Stimulated activated CD8-positive, alpha-beta memory T cell treated with anti-CD3 and anti-CD28 coated beads, Interleukin-15, amount 100 ng/mL, for 4 hours (primary cell): ENCODE results near the gene PLPP6.
"Not testable (repeated sequence)": the region's sequence is repeated elsewhere in the genome, so short reads cannot be mapped to it uniquely, and the experiment has no call there.

Experiments used
- DNase-seq, 2 donors: peaks; one replicate each; pipeline ENCODE4 v3.0.0-alpha.2; 2020; ENCODE audit warnings: low read depth in 2 of 2

PLPP6 gene

DNA sequence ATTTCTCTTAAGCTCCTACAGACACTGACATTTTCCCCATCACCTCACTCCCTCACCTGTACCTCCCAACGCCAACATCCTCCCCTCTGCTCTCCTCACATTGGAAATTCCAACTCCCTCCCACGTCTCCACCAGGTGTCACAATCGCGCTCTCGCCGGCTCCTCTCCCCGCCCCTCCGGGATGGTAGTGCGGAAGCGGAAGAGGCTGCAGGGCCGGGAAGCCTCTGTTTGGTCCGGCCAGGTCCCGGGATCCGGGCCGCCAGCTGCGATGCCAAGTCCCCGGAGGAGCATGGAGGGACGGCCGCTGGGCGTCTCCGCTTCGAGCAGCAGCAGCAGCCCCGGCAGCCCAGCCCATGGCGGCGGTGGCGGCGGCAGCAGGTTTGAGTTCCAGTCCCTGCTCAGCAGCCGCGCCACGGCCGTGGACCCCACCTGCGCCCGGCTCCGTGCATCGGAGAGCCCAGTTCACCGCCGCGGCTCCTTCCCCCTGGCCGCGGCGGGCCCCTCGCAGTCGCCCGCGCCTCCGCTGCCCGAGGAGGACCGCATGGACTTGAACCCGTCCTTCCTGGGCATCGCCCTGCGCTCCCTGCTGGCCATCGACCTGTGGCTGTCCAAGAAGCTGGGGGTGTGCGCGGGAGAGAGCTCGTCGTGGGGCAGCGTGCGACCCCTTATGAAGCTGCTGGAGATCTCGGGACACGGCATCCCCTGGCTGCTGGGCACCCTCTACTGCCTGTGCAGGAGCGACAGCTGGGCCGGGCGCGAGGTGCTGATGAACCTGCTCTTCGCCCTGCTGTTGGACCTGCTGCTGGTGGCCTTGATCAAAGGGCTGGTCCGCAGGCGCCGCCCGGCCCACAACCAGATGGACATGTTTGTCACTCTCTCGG, at the start of gene PLPP6:
Gene PLPP6, plus strand, starts transcription at position 187 of the 881 bp plus-strand sequence. Its CDS starts 82 bp downstream, at position 269.
- DNase-seq, result peak in 1 of 2 donors; percentile 42

DNA sequence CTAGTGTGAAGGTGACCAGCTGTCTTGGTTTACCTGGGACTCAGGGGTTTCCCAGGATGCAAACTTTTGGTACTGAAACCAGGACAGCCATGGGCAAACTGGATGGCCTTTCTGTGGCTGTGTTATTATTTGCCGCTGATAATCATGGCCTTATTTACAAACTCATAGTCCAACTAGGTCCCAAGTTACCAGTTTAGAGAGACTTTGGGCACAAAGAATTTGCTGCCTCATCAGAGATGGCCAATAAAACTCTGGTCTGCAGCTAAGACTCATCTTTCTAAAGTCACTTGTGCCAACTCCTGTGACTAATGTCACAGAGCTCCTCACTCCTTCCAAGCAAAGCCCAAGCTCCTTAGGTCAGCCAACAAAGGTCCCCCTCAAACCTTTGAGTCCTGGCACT, 47.5 kb upstream of the PLPP6 start:
- no peak for DNase-seq

DNA sequence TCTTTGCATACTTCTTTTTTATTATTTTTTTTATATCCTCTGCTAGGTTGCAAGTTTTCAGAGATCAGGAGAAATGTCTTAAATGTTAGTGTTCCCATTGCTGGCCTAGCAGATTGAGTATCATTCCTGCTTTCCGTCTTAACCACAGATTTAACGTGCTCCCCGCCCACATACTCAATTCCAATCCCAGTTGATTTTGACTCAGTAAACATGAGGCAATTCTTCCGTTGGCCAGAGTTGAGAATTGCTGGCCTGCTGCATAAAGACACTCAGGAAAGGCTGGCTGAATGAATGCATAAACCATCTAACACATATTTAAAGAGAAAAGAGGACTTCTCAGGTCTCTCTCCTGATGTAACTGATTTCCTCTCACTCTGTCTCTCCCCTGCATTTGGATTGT, 46.8 kb upstream of the PLPP6 start:
- no peak for DNase-seq

DNA sequence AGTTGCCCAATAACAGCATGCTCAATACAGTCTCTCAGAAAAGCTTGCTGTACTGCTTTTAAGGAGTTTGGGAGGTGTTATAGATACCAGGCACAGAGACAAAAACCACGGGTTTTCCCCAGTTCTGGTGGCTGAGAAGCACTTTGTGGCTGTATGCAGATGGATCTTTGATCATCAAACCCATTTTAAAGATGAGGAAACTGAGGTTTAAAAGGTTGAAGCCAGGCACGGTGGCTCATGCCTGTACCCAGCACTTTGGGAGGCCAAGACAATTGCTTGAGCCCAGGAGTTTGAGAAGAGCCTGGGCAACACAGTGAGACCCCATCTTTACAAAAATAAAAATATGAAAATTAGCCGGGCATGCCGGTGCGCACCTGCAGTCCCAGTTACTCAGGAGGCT, 46.3 kb upstream of the PLPP6 start:
- no peak for DNase-seq

DNA sequence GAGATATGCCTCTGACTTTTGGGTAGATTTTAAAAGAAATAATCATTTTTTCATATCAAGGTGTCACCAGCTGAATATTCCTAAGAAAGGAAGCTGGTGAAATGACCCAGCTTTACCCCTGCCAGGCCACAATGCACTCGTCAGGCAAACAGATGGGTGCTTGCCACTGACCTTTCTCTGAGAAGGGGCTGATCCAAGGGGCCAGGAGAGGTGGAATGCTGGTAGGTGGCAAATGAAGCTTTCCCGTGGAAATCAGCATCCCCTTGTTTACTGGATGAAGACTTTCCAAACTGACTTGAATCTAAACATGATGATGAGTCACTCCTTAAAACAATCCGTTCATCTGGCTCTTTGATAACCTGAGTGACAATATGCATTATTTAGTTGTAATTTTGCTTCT, 44.3 kb upstream of the PLPP6 start:
- no peak for DNase-seq

DNA sequence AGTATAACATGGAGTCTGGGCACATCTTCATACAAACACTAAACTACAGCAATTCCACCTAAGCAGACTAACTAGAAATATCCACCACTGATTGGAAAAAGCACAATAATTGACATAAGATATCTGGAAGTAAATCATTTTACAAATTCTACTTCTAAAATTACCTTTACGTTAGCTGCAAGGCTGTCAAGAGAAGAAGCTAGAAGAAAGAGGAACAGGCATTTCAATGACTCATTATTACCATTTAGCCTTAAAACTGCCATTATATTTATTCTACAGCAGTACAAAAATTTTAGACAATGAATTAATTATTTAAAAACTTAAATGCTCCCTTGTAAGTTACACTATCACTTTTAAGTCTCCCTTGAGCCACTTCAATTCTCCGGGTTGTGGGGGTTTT, 43.4 kb upstream of the PLPP6 start:
- DNase-seq, result no peak

DNA sequence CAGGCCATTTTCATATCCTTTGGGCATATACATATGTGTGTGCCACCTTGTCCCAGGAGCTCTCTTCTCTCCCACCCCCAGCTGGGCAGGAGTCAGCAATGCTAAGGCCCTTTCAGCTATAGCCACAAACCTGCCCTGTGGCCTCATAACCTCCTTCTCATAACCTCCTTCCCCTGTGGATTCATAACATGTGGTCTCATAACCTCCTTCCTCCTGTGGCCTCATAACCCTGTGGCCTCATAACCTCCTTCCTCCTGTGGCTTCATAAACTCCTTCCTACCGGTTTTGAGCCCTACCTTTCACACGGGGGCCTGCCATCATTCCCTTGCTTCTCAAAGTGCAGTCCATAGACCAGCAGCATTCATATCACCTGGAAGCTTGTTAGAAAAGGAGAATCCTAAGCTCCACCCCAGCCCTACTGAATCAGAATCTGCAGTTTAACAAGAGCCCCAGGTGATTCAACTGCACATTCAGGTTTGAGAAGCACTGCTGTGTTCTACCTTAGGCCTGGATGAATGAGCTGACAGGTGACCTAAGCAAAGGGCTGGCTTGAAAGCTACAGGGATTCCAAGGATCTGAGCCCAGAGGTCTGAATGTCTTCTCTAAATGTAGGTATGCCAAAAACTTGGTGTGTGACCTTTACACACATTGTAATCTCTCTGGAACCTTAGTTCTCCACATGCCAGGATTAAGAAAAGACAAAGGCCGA, 41.9 kb upstream of the PLPP6 start:
- no peak for DNase-seq

DNA sequence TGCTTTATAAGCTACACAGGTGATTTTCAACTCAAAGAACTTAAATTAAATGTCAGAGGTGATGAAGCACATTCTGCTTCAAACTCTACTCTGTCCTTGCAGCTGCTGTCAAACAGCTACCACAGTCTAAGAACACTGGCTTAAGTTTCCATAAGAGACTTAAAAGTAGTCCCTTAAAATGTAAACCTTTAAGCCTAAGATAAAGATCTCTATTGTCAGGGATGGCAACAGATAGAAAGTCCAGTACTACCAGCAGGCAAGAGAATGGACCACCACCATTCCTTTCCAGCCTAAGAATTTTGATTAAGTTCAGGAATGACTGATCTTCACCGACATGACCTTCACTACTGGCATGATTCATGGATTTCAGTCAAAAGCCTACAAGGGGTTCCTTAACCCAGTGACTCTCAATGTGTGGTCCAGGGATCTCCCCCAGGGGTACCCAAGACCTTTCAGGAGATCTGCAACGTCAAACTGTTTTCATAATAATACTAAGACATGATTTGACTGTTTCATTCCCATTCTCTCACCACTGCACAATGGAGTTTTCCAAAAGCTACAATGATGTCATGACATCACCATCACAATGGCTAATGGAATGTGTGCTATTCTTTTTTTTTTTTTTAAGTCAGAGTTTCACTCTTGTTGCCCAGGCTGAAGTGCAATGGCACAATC, 41.1 kb upstream of the PLPP6 start:
- no peak for DNase-seq

DNA sequence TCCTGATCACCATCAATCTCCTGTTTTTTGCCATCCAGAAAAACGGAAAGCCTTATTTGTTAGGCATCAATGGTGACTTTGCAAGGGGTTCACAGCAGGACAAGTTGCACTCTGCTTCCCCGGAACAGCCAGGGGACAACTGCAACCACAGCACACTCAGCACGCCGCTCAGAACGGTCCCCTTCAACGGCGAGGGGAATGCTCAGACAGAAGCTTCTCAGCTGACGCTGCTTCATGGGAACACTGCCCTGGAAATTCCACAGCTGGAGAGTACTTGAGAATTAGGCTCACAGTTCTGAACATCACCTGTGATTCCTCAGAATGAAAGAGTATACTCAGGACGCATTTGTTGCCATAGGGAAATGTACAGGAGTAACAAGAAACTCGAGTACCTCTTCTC, 40.1 kb upstream of the PLPP6 start:
- DNase-seq, result no peak

DNA sequence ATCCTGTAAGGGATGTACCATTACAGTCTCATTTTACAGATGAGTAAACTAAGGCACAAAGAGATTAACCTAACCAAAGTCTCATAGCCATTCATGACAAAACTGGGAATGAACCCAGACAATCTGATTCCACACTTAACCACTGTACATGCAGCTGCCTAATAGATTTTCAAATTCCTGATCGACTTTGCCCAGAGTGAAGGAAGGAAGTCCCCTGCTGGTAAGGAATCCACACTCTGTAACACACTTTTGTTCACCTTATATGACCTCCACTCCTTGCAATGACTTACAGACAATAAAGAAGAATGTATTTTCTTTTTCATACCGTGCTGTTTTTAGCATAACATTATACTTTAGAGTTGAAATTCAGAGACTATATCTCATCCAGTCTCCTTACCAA, 31.3 kb upstream of the PLPP6 start:
- no peak for DNase-seq

DNA sequence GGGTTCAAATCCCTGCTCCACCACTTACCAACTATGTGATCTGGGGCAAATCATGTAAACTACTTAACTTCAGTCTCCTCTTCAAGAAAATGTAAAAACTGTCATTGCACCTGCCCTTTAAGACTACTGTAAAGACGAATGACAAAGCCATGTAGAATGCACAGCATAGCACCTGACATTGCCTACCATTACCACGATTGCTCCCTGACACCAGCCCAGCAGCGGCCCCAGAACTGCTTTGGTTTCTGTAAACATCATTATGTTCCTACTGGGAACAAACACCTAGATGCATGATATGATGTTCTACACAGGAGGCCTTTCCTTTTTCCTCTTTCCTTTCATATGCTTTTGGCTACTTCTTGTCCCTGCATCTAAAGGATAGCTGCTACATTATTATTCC, 23.1 kb upstream of the PLPP6 start:
- DNase-seq, result no peak

DNA sequence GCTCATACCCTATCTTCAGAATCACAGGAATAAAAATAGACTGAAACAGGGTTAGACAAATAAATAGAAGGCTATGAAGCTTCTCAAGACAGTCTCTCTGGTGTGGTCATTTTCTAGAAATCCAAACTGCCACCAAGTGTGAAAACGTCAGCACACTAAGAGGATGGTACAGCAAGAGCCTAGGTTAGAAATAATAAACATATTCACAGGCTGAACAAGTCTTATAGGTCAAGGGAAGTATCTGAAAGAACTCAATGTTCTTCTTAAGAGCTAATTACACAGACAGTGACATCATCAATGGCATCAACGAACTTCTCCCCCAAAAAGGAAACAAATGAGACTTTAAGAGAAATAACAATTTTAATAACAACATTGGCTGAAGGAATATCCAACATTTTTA, 22.7 kb upstream of the PLPP6 start:
- DNase-seq, result no peak

DNA sequence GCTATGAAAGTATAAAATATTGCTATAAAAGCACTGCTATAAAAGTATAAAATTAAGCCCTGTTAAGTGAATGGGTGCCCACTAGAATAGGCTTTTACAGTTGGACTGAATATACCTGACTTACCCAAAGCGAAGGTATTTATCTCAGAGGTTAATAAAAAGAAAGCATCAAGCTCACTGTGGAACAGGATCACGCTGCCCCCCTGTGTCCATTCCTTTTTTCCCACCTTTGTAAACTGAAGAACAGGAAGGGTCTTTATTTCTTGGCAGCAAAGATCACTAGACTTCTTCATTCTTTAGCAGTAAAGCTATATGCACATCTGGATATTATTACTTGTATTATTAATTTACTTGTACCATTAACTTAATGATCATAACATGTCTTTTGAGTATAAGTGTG, 22.1 kb upstream of the PLPP6 start:
- no peak for DNase-seq

DNA sequence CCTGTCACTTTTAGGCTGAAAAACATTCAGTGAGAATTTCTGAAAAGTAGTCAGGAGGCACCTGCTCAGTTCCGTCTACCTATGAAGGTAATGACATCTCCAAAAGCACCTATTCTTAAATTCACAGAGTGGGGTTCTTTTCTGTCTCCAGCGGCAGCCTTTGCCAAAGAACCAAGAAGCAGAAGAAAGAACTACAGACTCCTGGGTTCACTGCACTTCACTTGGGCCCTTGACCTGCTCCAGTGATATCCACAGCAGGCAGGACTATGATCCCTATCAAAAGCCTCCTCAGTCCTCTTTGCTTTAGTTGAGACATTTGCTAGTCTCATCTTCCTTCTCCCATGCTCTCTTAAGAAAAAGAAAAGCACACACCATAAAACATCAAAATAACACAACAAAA, 19.7 kb upstream of the PLPP6 start:
- DNase-seq, result no peak

DNA sequence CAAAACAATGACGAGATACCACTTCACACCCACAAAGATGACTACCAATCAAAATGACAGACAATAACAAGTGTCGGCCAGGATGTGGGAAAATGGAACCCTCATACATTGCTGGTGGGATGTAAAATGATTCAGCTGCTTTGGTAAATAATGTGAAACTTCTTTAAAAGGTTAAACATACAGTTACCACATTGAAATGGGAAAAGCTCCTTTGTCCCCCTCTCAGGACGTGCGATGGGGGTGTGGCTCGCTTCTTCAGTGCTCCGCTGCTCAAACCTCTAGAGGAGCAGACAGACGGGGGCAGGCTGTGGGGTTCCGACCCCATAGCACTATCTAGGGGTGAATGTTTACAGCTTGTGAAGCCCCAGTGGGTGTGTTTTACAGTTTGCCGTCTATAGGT, 8.0 kb upstream of the PLPP6 start:
- DNase-seq, result no peak

DNA sequence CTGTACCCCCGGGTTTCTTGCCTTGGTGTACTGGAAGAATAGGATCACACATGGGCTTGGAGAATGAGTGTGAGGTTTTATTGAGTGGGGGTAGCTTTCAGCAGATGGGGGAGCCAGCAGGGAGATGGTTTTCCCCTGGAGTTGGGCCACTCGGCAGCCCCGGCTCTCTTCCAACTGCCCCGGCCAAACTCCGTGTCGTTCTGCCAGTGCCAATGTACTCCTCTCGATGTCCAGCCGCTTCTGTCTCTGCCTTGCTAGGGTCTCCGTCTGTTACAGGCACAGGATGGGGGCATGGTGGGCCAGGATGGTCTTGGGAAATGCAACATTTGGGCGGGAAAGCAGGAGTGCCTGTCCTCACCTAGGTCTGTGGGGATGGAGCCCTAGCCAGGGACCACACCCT, 7.6 kb upstream of the PLPP6 start:
- DNase-seq, result no peak

DNA sequence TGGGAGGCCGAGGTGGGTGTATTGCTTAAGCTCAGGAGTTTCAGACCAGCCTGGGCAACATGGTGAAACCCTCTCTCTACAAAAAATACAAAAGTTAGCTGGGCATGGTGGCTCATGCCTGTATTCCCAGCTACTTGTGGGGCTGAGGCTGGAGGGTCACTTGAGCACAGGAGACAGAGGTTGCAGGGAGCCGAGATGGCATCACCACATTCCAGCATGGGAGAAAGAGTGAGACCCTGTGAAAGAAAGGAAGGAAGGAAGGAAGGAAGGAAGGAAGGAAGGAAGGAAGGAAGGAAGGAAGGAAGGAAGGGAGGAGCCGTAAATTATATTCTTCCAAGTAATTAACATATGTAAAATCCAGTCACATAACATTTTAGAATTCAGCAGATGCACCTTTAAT, 5.9 kb upstream of the PLPP6 start:
- not testable (repeated sequence) for DNase-seq

DNA sequence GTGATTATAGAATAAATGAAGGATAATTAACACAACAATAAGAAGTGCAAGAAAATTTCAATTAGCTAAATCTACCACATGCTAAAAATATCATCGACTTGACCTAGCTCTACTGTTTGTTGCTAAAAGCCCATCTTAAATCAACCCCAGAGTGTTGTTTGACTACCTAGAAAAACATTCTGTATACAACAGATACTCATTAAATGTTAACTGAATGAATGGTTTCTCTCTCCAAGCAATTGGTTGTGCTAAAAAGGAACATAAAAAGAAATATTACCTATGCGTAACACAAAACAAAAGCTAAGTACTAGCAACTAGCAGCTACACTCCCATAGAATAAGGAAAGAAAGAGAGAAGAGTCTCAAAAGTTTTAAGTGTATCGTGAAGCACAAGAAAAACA, 5.5 kb upstream of the PLPP6 start:
- no peak for DNase-seq

DNA sequence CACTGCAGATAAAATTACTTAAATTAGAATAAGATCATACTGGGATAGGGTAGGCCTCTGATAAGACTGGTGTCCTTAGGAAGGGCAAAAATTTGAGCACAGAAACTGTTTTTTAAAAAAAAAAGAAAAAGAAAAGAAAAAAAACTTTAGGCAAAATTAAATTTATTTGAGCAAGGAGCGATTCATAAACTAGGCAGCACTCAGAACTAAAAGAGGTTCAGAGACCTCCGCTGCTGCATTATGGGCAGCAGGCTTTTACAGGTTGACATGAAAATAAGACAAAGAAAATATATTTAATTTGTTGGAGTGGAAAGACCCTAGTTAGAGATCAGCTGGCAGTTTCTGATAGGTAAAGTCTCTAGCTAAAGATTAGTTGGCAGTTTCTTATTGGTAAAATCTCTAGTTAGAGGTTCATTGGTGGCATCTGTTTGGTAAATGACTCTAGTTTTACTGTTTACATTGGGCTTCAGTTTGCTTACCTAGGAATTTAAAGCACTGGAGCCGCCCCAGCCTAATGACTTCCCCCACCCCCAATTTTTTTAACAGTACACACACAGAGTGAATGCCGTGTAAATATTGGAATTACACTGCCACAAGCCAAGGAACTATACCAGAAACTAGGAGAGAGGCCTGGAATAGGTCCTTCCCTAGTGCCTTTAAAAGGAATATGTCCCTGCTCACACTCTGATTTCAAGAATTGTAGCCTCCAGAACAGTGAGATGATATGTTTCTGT, 4.5 kb upstream of the PLPP6 start:
- DNase-seq, result no peak

DNA sequence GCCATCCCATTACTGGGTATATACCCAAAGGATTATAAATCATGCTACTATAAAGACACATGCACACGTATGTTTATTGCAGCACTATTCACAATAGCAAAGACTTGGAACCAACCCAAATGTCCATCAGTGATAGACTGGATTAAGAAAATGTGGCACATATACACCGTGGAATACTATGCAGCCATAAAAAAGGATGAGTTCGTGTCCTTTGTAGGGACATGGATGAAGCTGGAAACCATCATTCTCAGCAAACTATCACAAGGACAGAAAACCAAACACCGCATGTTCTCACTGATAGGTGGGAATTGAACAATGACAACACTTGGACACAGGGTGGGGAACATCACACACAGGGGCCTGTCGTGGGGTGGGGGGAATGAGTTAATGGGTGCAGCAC, 1.4 kb upstream of the PLPP6 start:
- DNase-seq, result not testable (repeated sequence)

DNA sequence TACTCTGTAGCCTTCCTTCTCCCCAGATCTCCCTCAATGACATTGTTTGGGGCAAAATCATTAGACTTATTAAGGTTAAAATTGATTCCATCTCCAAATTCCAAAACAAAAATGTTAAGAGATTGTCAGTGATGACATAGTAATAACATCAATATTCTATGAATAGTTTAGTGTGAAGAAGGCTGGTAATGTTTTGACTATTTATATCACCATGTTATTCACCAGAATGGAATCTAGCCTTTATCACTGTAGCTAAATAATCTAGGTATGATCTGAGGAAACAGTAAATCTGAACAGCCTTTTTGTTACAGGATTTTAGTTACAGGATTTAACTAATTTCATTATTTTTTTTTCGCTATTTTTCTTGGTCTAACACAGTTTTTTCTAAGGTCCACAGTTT, 929 bp upstream of the PLPP6 start:
- no peak for DNase-seq

DNA sequence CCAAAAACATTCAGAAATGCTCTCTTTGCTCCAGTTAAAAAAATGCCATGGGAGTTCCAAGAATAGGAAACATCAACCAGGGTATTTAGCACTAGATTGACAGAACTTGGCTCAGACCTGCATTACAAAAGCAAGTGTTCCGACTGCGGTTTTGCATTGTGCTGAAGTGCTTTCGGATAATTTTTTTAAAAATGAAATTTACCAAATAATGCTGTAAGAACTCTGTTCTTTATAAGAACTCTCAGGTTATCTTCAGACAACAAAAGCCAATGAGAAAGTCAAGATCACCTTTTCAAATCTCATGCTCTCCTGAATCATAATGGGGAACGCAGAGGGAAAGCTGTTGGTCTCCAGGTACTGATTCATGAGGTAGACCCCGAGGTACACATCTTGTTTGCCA, 483 bp upstream of the PLPP6 start:
- no peak for DNase-seq
